ENCODE data around the gene KCNF1. TPM values are rescaled to one million over a fixed set of nuclear protein-coding genes. Genes with fewer than 3 reads are reported as not detected.

KCNF1 gene
- total and polyA plus RNA-seq, 12 donors: 0.10 to 0.42 (median 0.24) TPM; not detected in 4

GRCh38 chr2:10912796-10913455, 1.2 kb downstream of the KCNF1 start:
- H3K36me3 ChIP-seq: no peaks in the 10 kb centered on the region
- no peak overlapping the region for H3K4me3 ChIP-seq
- peaks cover 0 to 49% (median 39%) of the 10 kb centered on the region in 7 donors for H3K27me3 ChIP-seq
- H3K4me1 ChIP-seq: peaks cover 0 to 10% (median 4%) of the 10 kb centered on the region in 9 donors
- TF ChIP-seq, protein P1, sequence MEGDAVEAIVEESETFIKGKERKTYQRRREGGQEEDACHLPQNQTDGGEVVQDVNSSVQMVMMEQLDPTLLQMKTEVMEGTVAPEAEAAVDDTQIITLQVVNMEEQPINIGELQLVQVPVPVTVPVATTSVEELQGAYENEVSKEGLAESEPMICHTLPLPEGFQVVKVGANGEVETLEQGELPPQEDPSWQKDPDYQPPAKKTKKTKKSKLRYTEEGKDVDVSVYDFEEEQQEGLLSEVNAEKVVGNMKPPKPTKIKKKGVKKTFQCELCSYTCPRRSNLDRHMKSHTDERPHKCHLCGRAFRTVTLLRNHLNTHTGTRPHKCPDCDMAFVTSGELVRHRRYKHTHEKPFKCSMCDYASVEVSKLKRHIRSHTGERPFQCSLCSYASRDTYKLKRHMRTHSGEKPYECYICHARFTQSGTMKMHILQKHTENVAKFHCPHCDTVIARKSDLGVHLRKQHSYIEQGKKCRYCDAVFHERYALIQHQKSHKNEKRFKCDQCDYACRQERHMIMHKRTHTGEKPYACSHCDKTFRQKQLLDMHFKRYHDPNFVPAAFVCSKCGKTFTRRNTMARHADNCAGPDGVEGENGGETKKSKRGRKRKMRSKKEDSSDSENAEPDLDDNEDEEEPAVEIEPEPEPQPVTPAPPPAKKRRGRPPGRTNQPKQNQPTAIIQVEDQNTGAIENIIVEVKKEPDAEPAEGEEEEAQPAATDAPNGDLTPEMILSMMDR (IDR thresholded peaks at IDR 0.05): no peak
- ATAC-seq (no peak), DNase-seq (no peak)
- H3K9me3 ChIP-seq: no peaks in the 10 kb centered on the region
- no peak overlapping the region for H3K27ac ChIP-seq
- WGBS, 2 donors: 85% methylated on average over 58 of the region's 58 CpGs
- intact Hi-C loops (cut with DNase I): loop anchor here in 5 of 10 donors (5.0 to 10.0 kb wide), 5 partner anchors 76 to 212 kb away; no protein-coding TSS in a partner anchor

- no peaks in the 10 kb centered on the region for H3K9me3 ChIP-seq
- H3K27me3 ChIP-seq: peaks cover 0 to 49% (median 39%) of the 10 kb centered on the region in 7 donors
- DNase-seq: no peak
- peaks cover 0 to 10% (median 4%) of the 10 kb centered on the region in 9 donors for H3K4me1 ChIP-seq
- no peaks in the 10 kb centered on the region for H3K36me3 ChIP-seq
- intact Hi-C loops (cut with DNase I): loop anchor here in 5 of 10 donors (5.0 to 10.0 kb wide), 5 partner anchors 76 to 211 kb away; no protein-coding TSS in a partner anchor
- no peak overlapping the region for H3K27ac ChIP-seq
- TF ChIP-seq, protein P1 (IDR thresholded peaks at IDR 0.05): no peak
- 78 to 80% methylated on average over 38 of the region's 38 CpGs for WGBS, 2 donors
- ATAC-seq: peak in 4 of 8 donors; percentile 3 to 23 (median 9)
- no peak overlapping the region for H3K4me3 ChIP-seq
Measured at GRCh38 chr2:10913501-10914271, 2.0 kb downstream of the KCNF1 start.

GRCh38 chr2:10914272-10914693, 2.5 kb downstream of the KCNF1 start:
- WGBS, 2 donors: 28 to 41% methylated on average over 7 of the region's 7 CpGs
- DNase-seq: no peak

DNA sequence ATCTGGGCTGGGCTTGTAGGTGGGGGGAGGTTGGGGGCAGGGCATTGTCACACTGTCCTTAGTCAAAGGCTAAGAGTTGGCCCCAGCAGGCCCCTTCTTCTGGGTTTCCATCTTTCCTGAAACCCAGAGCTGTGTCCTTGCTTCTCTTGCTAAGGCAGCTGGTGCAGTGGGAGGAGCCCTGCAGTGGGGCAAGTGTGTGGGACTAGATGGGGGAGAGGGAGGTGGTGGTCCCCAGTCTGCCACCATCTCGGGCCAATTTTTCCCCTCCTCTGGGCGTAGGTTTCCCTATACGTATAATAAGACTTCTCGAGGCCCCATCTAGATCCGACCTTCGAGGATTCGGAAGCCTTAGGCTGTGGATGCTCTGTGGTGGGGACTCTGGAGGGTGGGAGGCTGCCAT, 3.5 kb downstream of the KCNF1 start:
- H3K9me3 ChIP-seq: no peaks in the 10 kb centered on the region
- intact Hi-C loops (cut with DNase I): loop anchor here in 4 of 10 donors (10.0 kb wide), 2 partner anchors 80 to 210 kb away; no protein-coding TSS in a partner anchor
- H3K36me3 ChIP-seq: no peaks in the 10 kb centered on the region
- H3K4me1 ChIP-seq: peaks cover 0 to 17% (median 7%) of the 10 kb centered on the region in 9 donors
- H3K4me3 ChIP-seq: no peak overlapping the region
- TF ChIP-seq, protein P1 (IDR thresholded peaks at IDR 0.05): no peak
- H3K27ac ChIP-seq: no peak overlapping the region
- peaks cover 0 to 49% (median 39%) of the 10 kb centered on the region in 7 donors for H3K27me3 ChIP-seq
- WGBS, 2 donors: 93 to 96% methylated on average over 7 of the region's 7 CpGs
- DNase-seq: no peak
- ATAC-seq: no peak

More at GRCh38 chr2:10914272-10914693, 2.5 kb downstream of the KCNF1 start:
- Histone ChIP-seq H3K27me3 (peaks cover 0 to 49% (median 39%) of the 10 kb centered on the region in 7 donors), H3K36me3 (no peaks in the 10 kb centered on the region), H3K27ac (no peak overlapping the region), H3K4me1 (peaks cover 0 to 16% (median 7%) of the 10 kb centered on the region in 9 donors), H3K9me3 (no peaks in the 10 kb centered on the region), H3K4me3 (no peak overlapping the region)
- ATAC-seq: peak in 3 of 8 donors; percentile 5 to 11 (median 7)
- intact Hi-C loops (cut with DNase I): loop anchor here in 5 of 10 donors (5.0 to 10.0 kb wide), 5 partner anchors 77 to 211 kb away; no protein-coding TSS in a partner anchor
- TF ChIP-seq, protein P1 (IDR thresholded peaks at IDR 0.05): peak in 4 of 9 donors; percentile 10 to 30 (median 18)
